Measurements from ENCODE around the gene CEMIP. TPM values are rescaled to one million over a fixed set of nuclear protein-coding genes. Genes with fewer than 3 reads are reported as not detected.

The CEMIP gene
- total and polyA plus RNA-seq, 11 donors = 0.04 to 9.6 (median 0.19) TPM

- 96 to 98% (median 97%) methylated on average over 8 of the region's 8 CpGs for WGBS, 4 donors
- H3K4me1 ChIP-seq = peaks cover 0 to 8% (median 0%) of the 10 kb centered on the region in 12 donors
- no peak overlapping the region for H3K27ac ChIP-seq
- H3K36me3 ChIP-seq = peaks cover 0 to 88% (median 66%) of the 10 kb centered on the region in 9 donors
- H3K27me3 ChIP-seq = no peaks in the 10 kb centered on the region
- DNase-seq (no peak), ATAC-seq (no peak)
- TF ChIP-seq POLR2A (IDR thresholded peaks at IDR 0.05) = no peak
- H3K9me3 ChIP-seq = no peaks in the 10 kb centered on the region
- intact Hi-C loops (cut with DNase I) = loop anchor here in 1 of 10 donors (10.0 kb wide), 1 partner anchor 52 kb away; no protein-coding TSS in a partner anchor
- H3K4me3 ChIP-seq = no peak overlapping the region
Measured at GRCh38 chr15:80946576-80946975, 167.4 kb downstream of the CEMIP start.

GRCh38 chr15:80948651-80949292, 169.6 kb downstream of the CEMIP start:
- intact Hi-C loops (cut with DNase I) = loop anchor here in 1 of 10 donors (10.0 kb wide), 1 partner anchor 54 kb away; no protein-coding TSS in a partner anchor
- no peaks in the 10 kb centered on the region for H3K4me1 ChIP-seq
- H3K27ac ChIP-seq = no peak overlapping the region
- no peak for TF ChIP-seq CTCF (IDR thresholded peaks at IDR 0.05)
- no peak for TF ChIP-seq POLR2A (IDR thresholded peaks at IDR 0.05)
- DNase-seq = no peak
- H3K4me3 ChIP-seq = no peak overlapping the region
- no peaks in the 10 kb centered on the region for H3K9me3 ChIP-seq
- ATAC-seq = no peak
- no peaks in the 10 kb centered on the region for H3K27me3 ChIP-seq
- H3K36me3 ChIP-seq = peaks cover 0 to 82% (median 63%) of the 10 kb centered on the region in 9 donors
- 94 to 99% (median 97%) methylated on average over 12 to 13 of the region's 13 CpGs for WGBS, 4 donors

GRCh38 chr15:80949756-80950155, 170.6 kb downstream of the CEMIP start:
- Histone ChIP-seq H3K4me3 (no peak overlapping the region), H3K9me3 (no peaks in the 10 kb centered on the region), H3K27me3 (no peaks in the 10 kb centered on the region), H3K36me3 (peaks cover 0 to 74% (median 62%) of the 10 kb centered on the region in 9 donors), H3K4me1 (no peaks in the 10 kb centered on the region), H3K27ac (no peak overlapping the region)
- WGBS, 4 donors = 91 to 98% (median 98%) methylated on average over 4 of the region's 4 CpGs
- TF ChIP-seq POLR2A (IDR thresholded peaks at IDR 0.05) (no peak), CTCF (IDR thresholded peaks at IDR 0.05) (no peak)
- ATAC-seq = no peak
- DNase-seq = no peak
- intact Hi-C loops (cut with DNase I) = loop anchor here in 1 of 10 donors (10.0 kb wide), 1 partner anchor 55 kb away; no protein-coding TSS in a partner anchor

- TF ChIP-seq CTCF (IDR thresholded peaks at IDR 0.05) (no peak), POLR2A (IDR thresholded peaks at IDR 0.05) (no peak)
- peaks cover 0 to 69% (median 59%) of the 10 kb centered on the region in 9 donors for H3K36me3 ChIP-seq
- H3K27me3 ChIP-seq = no peaks in the 10 kb centered on the region
- intact Hi-C loops (cut with DNase I) = no loop called here
- ATAC-seq (no peak), DNase-seq (no peak)
- no peaks in the 10 kb centered on the region for H3K4me1 ChIP-seq
- no peak overlapping the region for H3K27ac ChIP-seq
- WGBS, 4 donors = 92 to 96% (median 95%) methylated on average over 8 of the region's 8 CpGs
- no peaks in the 10 kb centered on the region for H3K9me3 ChIP-seq
- no peak overlapping the region for H3K4me3 ChIP-seq
Measured at GRCh38 chr15:80950291-80951078, 171.3 kb downstream of the CEMIP start.
